Stomach (tissue), 4 donors: ENCODE data around the gene CDH5.

Experiments
- CTCF ChIP-seq, 7 experiments: fragments of 450-650 bp in 4 of 7; fragments of 200-600 bp in 3 of 7; sonication (generic) in 3 of 7; IDR thresholded peaks; one replicate each; pipeline ENCODE4 v1.5.1; 2016 to 2019; ENCODE audit warnings: antibody characterized with exemption in 7 of 7, control low read depth in 2 of 7, mild to moderate bottlenecking in 1 of 7
- EP300 ChIP-seq: sonication (generic); formaldehyde crosslinking; IDR thresholded peaks from one replicate; pipeline ENCODE4 v1.6.1; 2017; ENCODE audit warnings: antibody characterized with exemption
- POLR2AphosphoS5 ChIP-seq, 3 donors: sonication (generic); formaldehyde crosslinking; IDR thresholded peaks; one replicate each; pipeline ENCODE4 v1.6.1; 2016; ENCODE audit warnings: antibody characterized with exemption in 3 of 3

GRCh38 chr16:66403531-66404145 is 37.1 kb downstream of the CDH5 start:
- TF ChIP-seq POLR2AphosphoS5 (IDR thresholded peaks at IDR 0.05) (no peak), CTCF (IDR thresholded peaks at IDR 0.05) (no peak), EP300 (no peak)
